Chondrocyte (in vitro differentiated cells): ENCODE results near the gene GET4. TPM values are rescaled to one million over a fixed set of nuclear protein-coding genes. Genes with fewer than 3 reads are reported as not detected.
"Not testable (repeated sequence)": the region's sequence is repeated elsewhere in the genome, so short reads cannot be mapped to it uniquely, and the experiment has no call there.

Experiments
- DNase-seq: peaks from one replicate; pipeline ENCODE4 v3.0.0; 2021; ENCODE audit warnings: mixed read lengths, low spot score
- H3K27ac Mint-ChIP-seq: one replicate; pipeline ENCODE4 v1.8.0; 2021; ENCODE audit warnings: mild to moderate bottlenecking, moderate library complexity, mixed read lengths; ENCODE audit not compliant: unreplicated experiment
- H3K27me3 Mint-ChIP-seq: 2 replicates; pipeline ENCODE4 v1.8.0; 2021; ENCODE audit warnings: low read depth, mixed read lengths
- H3K36me3 Mint-ChIP-seq: 2 replicates; pipeline ENCODE4 v1.8.0; 2021; ENCODE audit warnings: low read depth, mixed read lengths
- H3K4me1 Mint-ChIP-seq: 2 replicates; pipeline ENCODE4 v1.8.0; 2021; ENCODE audit warnings: low read depth, mild to moderate bottlenecking, mixed read lengths
- H3K4me3 Mint-ChIP-seq: one replicate; pipeline ENCODE4 v1.8.0; 2021; ENCODE audit warnings: mild to moderate bottlenecking, moderate library complexity, mixed read lengths; ENCODE audit not compliant: unreplicated experiment
- H3K9me3 Mint-ChIP-seq: 2 replicates; pipeline ENCODE4 v1.8.0; 2021; ENCODE audit warnings: low read depth, mixed read lengths
- CTCF ChIP-seq: fragments of 200-600 bp; sonication (generic); IDR thresholded peaks from 2 replicates; pipeline ENCODE4 v1.5.0; 2021; ENCODE audit warnings: antibody characterized with exemption, mild to moderate bottlenecking, moderate library complexity
- total RNA-seq: library from RNA; stranded (reverse); gene quantifications from 3 replicates; pipeline ENCODE4 v1.2.1, GENCODE V29; 2021

Gene GET4
- total RNA-seq, 1 donor from 2014 or later, result 28.0 TPM

DNA sequence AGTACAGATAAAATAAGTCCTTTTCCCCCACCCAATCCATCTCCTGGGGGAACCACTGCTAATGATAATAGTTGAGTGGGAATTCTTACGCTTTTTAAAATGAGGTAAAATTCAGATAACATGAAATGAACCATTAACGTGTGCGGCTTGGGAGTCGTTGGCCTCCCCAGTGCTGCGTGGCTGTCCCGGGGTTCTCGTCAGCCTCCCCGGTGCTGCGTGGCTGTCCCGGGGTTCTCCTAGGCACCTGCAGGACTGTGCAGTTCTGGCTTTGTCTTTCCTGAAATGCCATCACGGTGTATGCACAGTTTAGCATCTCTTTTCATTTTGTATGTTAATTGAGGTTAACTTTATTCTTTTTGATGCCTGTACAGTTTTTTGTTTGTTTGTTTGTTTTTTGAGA is 30.6 kb upstream of the GET4 start:
- no peak for DNase-seq
- TF ChIP-seq CTCF, result no peak
- H3K4me3 Mint-ChIP-seq, result no peak overlapping the region
- H3K27ac Mint-ChIP-seq, result no peak overlapping the region
- no peaks in the 10 kb centered on the region for H3K27me3 Mint-ChIP-seq
- H3K9me3 Mint-ChIP-seq, result no peaks in the 10 kb centered on the region
- H3K36me3 Mint-ChIP-seq, result peaks cover 27% of the 10 kb centered on the region
- no peaks in the 10 kb centered on the region for H3K4me1 Mint-ChIP-seq

DNA sequence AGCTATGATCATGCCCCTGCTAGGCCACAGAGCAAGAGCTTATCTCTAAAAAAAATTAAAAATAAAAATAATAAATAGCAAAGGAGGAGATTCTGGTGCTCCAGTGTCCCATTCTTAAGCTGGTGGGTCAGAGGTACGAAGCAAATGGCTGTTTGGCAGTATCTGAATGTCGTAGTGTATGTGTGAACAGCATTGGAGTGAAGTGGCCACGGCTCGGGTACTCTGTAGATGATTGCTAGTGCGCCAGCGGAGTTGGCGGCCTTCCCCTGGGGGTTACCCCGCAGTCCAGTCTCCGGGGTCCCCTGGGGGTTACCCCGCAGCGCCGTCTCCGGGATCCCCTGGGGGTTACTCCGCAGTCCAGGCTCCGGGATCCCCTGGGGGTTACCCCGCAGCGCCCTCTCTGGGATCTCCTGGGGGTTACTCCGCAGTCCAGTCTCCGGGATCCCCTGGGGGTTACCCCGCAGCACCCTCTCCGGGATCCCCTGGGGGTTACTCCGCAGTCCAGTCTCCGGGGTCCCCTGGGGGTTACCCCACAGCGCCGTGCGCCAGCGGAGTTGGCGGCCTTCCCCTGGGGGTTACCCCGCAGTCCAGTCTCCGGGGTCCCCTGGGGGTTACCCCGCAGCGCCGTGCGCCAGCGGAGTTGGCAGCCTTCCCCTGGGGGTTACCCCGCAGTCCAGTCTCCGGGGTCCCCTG is 29.2 kb upstream of the GET4 start:
- H3K36me3 Mint-ChIP-seq, result peaks cover 24% of the 10 kb centered on the region
- not testable (repeated sequence) for H3K9me3 Mint-ChIP-seq, H3K4me1 Mint-ChIP-seq, DNase-seq, H3K4me3 Mint-ChIP-seq, H3K27ac Mint-ChIP-seq, H3K27me3 Mint-ChIP-seq

GRCh38 chr7:847728-848127 is 28.6 kb upstream of the GET4 start:
- not testable (repeated sequence) for H3K4me3 Mint-ChIP-seq, H3K4me1 Mint-ChIP-seq, DNase-seq, H3K27ac Mint-ChIP-seq, H3K9me3 Mint-ChIP-seq, H3K27me3 Mint-ChIP-seq
- H3K36me3 Mint-ChIP-seq, result peaks cover 21% of the 10 kb centered on the region

DNA sequence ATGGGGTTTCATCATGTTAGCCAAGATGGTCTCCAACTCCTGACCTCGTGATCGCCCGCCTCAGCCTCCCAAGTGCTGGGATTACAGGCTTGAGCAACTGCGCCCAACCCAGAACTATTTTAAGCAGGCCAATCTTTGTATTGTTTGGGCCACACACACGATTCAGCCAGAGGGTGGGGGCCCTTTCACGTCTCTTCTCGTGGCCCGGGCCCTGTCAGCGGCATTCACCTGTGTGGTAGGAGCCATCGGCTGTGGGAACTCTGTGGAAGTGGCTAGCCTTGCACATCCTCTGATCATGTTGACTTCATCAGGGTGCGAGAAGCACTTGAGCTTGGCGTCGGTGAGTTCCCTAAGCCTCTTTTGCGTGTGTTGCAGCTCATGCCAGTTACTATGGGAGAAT is 27.2 kb upstream of the GET4 start:
- Mint-ChIP-seq H3K36me3 (peaks cover 19% of the 10 kb centered on the region), H3K4me1 (no peaks in the 10 kb centered on the region), H3K9me3 (no peaks in the 10 kb centered on the region), H3K27ac (no peak overlapping the region), H3K4me3 (no peak overlapping the region), H3K27me3 (no peaks in the 10 kb centered on the region)
- no peak for DNase-seq
- no peak for TF ChIP-seq CTCF

- no peak overlapping the region for H3K4me3 Mint-ChIP-seq
- no peaks in the 10 kb centered on the region for H3K9me3 Mint-ChIP-seq
- DNase-seq, result no peak
- H3K4me1 Mint-ChIP-seq, result no peaks in the 10 kb centered on the region
- peaks cover 24% of the 10 kb centered on the region for H3K36me3 Mint-ChIP-seq
- no peaks in the 10 kb centered on the region for H3K27me3 Mint-ChIP-seq
- H3K27ac Mint-ChIP-seq, result no peak overlapping the region
- no peak for TF ChIP-seq CTCF
Measured at GRCh38 chr7:849781-850180, 26.6 kb upstream of the GET4 start.

- H3K9me3 Mint-ChIP-seq, result no peaks in the 10 kb centered on the region
- no peak for TF ChIP-seq CTCF
- H3K27me3 Mint-ChIP-seq, result no peaks in the 10 kb centered on the region
- no peak for DNase-seq
- H3K36me3 Mint-ChIP-seq, result peaks cover 27% of the 10 kb centered on the region
- no peaks in the 10 kb centered on the region for H3K4me1 Mint-ChIP-seq
- H3K4me3 Mint-ChIP-seq, result no peak overlapping the region
- no peak overlapping the region for H3K27ac Mint-ChIP-seq
Measured at GRCh38 chr7:851204-851603, 25.1 kb upstream of the GET4 start.
